HepG2 (cell line): ENCODE measurements around the gene FAM114A2. TPM values are rescaled to one million over a fixed set of nuclear protein-coding genes. Genes with fewer than 3 reads are reported as not detected.

ENCODE experiments used
- ATF6 ChIP-seq: sonication (generic); formaldehyde crosslinking; conservative IDR thresholded peaks from 2 replicates; pipeline ENCODE4 v1.4.0; 2020; ENCODE audit warnings: missing genetic modification reagents
- BCL3 ChIP-seq: sonication (generic); formaldehyde crosslinking; IDR thresholded peaks from 2 replicates; pipeline ENCODE4 v1.5.1; 2020; ENCODE audit warnings: mild to moderate bottlenecking, missing genetic modification reagents, moderate library complexity
- CCAR2 ChIP-seq: fragments of 200-400 bp; formaldehyde crosslinking; optimal IDR thresholded peaks from 2 replicates; pipeline ENCODE3; 2018; ENCODE audit warnings: low read depth, mild to moderate bottlenecking, low read length, moderate library complexity
- CREB3 ChIP-seq: sonication (generic); formaldehyde crosslinking; IDR thresholded peaks from 2 replicates; pipeline ENCODE4 v1.5.0; 2020; ENCODE audit warnings: missing genetic modification reagents
- MED13 ChIP-seq: sonication (generic); formaldehyde crosslinking; IDR thresholded peaks from 2 replicates; pipeline ENCODE4 v1.5.0; 2020; ENCODE audit warnings: missing genetic modification reagents
- PAX8 ChIP-seq: sonication (generic); formaldehyde crosslinking; IDR thresholded peaks from 2 replicates; pipeline ENCODE4 v1.8.0; 2022; ENCODE audit warnings: mild to moderate bottlenecking, missing genetic modification reagents, borderline replicate concordance
- SOX13 ChIP-seq, 3 experiments: fragments of 450-650 bp in 1 of 3; sonication (generic) in 1 of 3; formaldehyde crosslinking in 1 of 3; IDR thresholded peaks in 2 of 3; conservative IDR thresholded peaks in 1 of 3; 2 replicates each; pipeline versions ENCODE4 v1.5.0 to v1.6.1; 2016 to 2020; ENCODE audit warnings: antibody characterized with exemption in 1 of 3, mild to moderate bottlenecking in 1 of 3, missing compliant biosample characterization in 1 of 3, missing genetic modification reagents in 1 of 3, moderate library complexity in 1 of 3
- THAP7 ChIP-seq: sonication (generic); formaldehyde crosslinking; IDR thresholded peaks from 2 replicates; pipeline ENCODE4 v1.8.1; 2023; ENCODE audit warnings: mild to moderate bottlenecking, missing genetic modification reagents
- ZBTB25 ChIP-seq: IDR thresholded peaks from 2 replicates; pipeline ENCODE4 v1.6.1; 2018; ENCODE audit warnings: missing genetic modification reagents
- ZNF513 ChIP-seq: sonication (generic); formaldehyde crosslinking; conservative IDR thresholded peaks from 2 replicates; pipeline ENCODE4 v1.5.0; 2020; ENCODE audit warnings: missing genetic modification reagents
- ZNF609 ChIP-seq: sonication (generic); formaldehyde crosslinking; IDR thresholded peaks from 2 replicates; pipeline ENCODE4 v1.4.0; 2020; ENCODE audit warnings: mild to moderate bottlenecking, missing genetic modification reagents, borderline replicate concordance
- ZNF766 ChIP-seq: sonication (generic); formaldehyde crosslinking; IDR thresholded peaks from 2 replicates; pipeline ENCODE4 v1.5.0; 2020; ENCODE audit warnings: missing genetic modification reagents, borderline replicate concordance
- ZNF883 ChIP-seq: sonication (generic); formaldehyde crosslinking; IDR thresholded peaks from 2 replicates; pipeline ENCODE4 v1.5.1; 2020; ENCODE audit warnings: mild to moderate bottlenecking, missing genetic modification reagents; ENCODE audit errors: not compliant biosample characterization
- polyA plus RNA-seq, 8 experiments: library from polyadenylated mRNA; depleted of rRNA in 3 of 8; stranded (reverse) in 7 of 8; unstranded in 1 of 8; fragments of >200 nt; fragmentation: Illumina TruSeq in 4 of 8; extraction: Trizol in 4 of 8; gene quantifications; 2 replicates each; pipeline versions ENCODE4 v1.2.1 to v1.2.3, GENCODE V29; 2011 to 2016; ENCODE audit warnings: low read depth in 4 of 8, missing spikeins in 1 of 8, mixed read lengths in 1 of 8; ENCODE audit not compliant: insufficient read depth in 1 of 8
- total RNA-seq, 5 experiments: library from RNA; depleted of rRNA; stranded (reverse); fragments of >200 nt; fragmentation: Illumina TruSeq; extraction: Trizol; gene quantifications; 2 replicates each; pipeline ENCODE4 v1.2.3, GENCODE V29; 2016; ENCODE audit warnings: low read depth in 1 of 5

Gene FAM114A2
- total and polyA plus RNA-seq, 2 of the 13 experiments (the other 11 are each of a cell fraction or from before 2014, with no cell fraction given): 6.9 to 11.4 TPM

- TF ChIP-seq ZBTB25: peak; percentile 88; the same call in 1 of the 2 replicates
- no peak; the same call in 1 of the 2 replicates for TF ChIP-seq PAX8 (CRISPR knock-in tag)
- TF ChIP-seq ATF6 (CRISPR knock-in tag): no peak
- TF ChIP-seq THAP7: 0 out of 2 replicates have a peak, but pooled peaks have one; percentile 82
- peak; percentile 69; the same call in 1 of the 2 replicates for TF ChIP-seq BCL3 (CRISPR knock-in tag)
- TF ChIP-seq SOX13 (IDR thresholded peaks at IDR 0.05): no peak
- TF ChIP-seq SOX13 (CRISPR knock-in tag; conservative IDR thresholded peaks at IDR 0.05 in 1 of 2, IDR thresholded peaks at IDR 0.05 in 1 of 2): peak in 1 of 2 experiments; percentile 41; a peak in 1 of 4 replicates
- no peak for TF ChIP-seq CCAR2
- no peak for TF ChIP-seq CREB3 (CRISPR knock-in tag)
- TF ChIP-seq ZNF609: peak; percentile 57; the same call in 1 of the 2 replicates
- no peak for TF ChIP-seq ZNF513 (CRISPR knock-in tag)
- TF ChIP-seq MED13 (CRISPR knock-in tag): no peak
- TF ChIP-seq ZNF883 (CRISPR knock-in tag): peak; percentile 90
- TF ChIP-seq ZNF766 (CRISPR knock-in tag): peak; percentile 61; the same call in 1 of the 2 replicates
These were observed at the start of gene FAM114A2, which contains the start of gene MFAP3 (continued) for GRCh38 chr5:154038707-154039457.
